HEK293T (cell line): ENCODE results near the gene BLVRB.

Experiments used
- BHLHE40 ChIP-seq: fragments of 450-650 bp; IDR thresholded peaks from 2 replicates; pipeline ENCODE4 v1.6.1; 2016; ENCODE audit warnings: mild to moderate bottlenecking, moderate library complexity, borderline replicate concordance
- FOXA1 ChIP-seq: fragments of 450-650 bp; IDR thresholded peaks from 2 replicates; pipeline ENCODE4 v1.6.1; 2016; ENCODE audit warnings: mild to moderate bottlenecking

GRCh38 chr19:40457048-40457447 lies 8.5 kb downstream of the BLVRB start:
- TF ChIP-seq FOXA1: no peak
- TF ChIP-seq BHLHE40: no peak
